GM21367 (cell line): ENCODE data around the gene PGA3.
"Not testable (repeated sequence)": the region's sequence is repeated elsewhere in the genome, so short reads cannot be mapped to it uniquely, and the experiment has no call there.

ENCODE experiments used
- ATAC-seq: cut with Tn5 transposase; IDR thresholded peaks from one replicate; pipeline ENCODE4 v1.9.1; 2021; ENCODE audit not compliant: unreplicated experiment

Gene PGA3

DNA sequence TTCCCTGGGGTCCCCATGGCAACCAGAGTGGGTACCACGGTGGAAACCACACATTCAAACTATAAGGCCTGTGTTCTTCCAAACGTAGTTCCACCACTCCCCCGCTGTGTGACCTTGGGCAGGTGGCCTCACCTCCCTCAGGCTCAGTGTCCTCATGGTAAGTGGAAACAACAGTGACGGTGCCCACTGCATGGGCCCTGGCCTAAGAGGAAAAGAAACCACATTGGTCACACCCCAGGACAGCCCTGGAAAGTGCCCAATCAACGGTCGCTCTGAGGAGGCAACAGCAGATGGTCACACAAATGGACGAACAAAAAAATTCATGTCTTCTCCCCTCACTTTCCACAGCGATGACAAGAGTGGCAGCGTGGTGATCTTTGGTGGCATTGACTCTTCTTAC, 44.8 kb downstream of the PGA3 start:
- not testable (repeated sequence) for ATAC-seq

DNA sequence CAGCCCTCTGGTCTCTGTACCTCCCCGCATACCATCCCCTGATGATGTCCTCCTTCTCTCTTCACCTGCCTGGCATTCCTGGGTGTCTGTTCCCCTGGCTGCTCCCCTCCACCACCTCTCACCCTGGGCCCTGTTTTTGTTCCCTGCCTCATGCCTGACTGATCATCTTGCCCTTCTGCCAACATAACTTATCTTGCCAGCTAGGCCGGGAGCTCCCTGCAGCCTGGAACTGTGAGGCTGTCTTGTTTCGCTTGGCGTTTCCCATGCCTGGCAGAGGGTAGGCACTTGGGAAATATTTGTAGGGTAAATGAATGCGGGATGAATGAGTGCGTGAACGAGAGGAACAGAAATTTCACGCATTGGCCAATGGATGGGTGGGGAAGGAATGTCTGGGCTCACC, 45.9 kb downstream of the PGA3 start:
- not testable (repeated sequence) for ATAC-seq

DNA sequence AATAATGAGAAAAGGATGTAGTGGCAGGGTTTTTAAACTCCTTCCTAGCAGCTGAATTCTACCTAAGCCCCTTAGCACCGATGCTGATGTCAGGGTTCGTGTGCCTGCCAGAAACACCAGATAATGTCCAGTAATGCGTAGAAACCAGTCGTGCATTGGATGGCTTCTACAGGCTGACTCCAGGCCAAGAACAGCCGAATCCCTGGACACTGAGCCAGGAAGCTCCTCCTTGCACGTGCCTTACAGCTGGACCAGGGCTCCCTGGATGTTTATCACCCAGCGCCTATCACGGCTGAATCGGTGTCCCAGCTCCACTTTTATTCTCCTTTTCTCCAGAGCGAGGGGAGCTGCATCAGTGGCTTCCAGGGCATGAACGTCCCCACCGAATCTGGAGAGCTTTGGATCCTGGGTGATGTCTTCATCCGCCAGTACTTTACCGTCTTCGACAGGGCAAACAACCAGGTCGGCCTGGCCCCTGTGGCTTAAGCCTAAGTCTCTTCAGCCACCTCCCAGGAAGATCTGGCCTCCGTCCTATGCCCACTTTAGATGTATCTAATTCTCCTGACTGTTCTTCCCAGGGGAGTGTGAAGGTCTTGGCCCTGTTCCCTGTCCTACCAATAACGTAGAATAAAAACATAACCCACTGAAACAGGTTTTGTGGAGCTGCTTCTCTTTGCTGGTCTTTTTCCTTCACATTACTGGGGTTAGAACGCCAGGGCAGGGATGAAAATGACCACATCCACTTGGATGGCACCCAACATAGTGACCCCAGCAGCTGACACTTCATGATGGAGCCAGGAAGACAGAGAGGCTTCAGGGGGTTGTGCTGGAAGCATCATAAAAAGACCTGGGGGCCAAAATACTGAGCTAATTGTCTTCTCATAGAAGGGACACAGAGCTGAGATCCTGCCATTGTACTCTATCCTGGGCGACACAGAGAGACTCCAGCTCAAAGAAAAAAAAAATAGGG, 47.8 kb downstream of the PGA3 start:
- not testable (repeated sequence) for ATAC-seq

DNA sequence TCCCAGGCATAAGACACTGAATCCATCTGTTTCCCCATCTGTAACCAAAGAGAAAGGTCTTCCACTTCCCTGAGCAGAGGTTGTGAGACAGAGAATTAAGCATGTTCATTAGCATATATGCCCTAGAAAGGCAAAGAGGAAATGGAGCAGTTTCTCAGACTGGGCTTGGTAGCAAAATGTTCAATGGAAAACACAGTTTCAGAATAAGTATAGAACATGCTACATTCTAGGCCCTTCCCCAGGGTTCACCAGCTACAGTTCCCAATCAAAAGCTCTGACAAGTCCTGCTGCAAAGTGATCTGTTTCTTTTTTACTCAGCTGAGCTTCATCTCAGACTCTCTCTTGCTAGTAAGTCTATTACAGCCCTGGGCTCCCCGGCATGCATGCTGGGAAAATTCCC, 49.0 kb downstream of the PGA3 start:
- not testable (repeated sequence) for ATAC-seq

DNA sequence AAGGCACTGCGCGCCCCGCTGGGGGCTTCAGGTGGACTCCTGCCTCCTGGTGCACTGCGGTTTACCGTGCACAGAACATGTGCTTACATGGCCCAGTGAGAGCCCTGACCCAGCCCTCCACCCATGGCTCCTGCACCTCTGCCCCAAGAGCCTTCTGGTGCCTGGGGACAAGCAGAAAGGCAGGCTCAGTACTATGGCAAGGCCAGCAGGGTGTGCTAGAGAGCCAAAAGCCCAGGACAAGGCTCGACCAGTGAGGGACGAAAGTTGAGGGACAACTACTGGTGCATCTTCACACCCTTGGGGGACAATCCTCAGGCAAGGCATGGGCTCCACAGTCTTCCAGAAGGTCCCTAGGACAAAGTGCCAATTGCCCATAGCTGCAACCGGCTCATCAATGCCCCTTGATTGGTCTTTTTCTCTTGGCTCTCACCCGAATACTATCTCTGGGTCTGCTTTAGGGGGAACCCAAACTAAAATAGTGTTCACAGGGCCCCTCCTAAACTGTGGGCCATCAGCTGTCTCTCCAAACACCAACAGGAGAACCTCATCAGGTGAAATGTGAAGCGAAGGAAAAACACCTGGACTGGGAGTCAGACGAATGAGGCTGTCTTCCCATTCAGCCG, 51.2 kb downstream of the PGA3 start:
- peak; percentile 55 for ATAC-seq

DNA sequence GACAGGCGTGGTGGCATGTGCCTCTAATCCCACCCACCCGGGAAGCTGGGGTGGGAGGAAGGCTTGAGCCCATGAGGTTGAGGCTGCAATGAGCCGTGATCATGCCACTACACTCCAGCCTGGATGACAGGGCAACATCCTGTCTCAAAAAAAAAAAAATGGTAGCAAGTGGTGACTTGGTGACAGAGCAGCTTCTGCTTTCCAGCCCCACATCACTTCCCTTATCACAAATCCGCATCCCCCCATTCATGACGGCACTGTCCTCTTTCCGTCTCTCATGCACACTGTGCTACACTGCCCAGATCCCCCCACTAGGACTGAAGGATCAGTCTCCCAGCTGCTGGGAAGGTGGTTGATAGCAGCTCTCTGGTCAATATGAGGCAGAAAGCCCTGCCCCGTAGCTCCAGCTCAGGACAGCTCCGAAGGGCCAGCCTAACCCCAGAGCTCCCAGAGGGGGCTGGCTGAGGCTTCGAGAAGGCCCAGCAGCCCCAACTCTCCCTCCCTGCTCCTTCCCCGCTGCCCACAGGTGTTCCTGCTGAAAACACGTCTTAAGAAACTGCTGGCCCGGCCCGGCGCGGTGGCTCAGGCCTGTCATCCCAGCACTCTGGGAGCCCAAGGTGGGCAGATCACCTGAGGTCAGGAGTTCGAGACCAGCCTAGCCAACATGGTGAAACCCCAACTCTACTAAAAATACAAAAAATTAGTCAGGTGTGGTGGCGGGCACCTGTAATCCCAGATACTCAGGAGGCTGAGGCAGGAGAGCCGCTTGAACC, 53.6 kb downstream of the PGA3 start:
- ATAC-seq: no peak

DNA sequence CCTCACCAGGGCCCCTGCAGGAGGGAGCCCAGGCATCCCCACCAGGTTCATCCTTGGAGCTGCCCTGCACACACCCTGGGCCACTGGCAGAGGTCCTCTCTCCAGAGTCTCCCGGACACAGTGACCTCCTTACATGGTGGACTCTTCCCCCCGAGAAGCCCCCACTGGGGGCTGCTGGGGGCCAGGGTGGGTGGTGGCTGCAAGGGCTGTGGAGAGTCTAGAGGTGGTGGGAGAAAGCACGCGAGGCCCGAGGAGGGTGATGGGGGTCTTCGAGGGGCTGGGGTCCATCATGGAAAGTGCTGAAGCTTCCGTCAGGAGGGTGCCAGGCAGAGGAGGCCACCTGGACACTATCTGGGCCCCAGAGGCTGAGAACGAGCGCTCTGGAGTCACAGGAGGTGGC, 55.2 kb downstream of the PGA3 start:
- no peak for ATAC-seq

DNA sequence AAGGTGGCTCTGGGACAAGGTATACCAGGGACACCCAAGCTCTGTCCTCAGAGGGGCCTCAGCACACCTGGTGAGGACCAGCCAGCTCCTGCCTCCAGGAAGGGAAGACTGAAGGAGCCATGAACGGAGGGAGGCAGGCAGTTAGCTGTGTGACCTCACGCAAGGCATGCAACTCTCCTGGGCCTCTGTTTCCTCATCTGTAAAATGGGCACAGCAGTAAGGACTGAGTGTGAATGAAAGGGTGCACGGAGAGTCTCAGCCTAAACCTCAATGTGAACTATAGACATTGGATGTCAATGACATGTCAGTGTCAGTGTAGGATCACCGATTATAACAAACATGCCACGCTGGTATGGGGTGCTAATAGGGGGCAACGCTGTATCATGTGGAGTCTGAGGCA, 56.0 kb downstream of the PGA3 start:
- no peak for ATAC-seq
